Nephron progenitor cell (in vitro differentiated cells): ENCODE data around the gene TEF.

Source experiments
- DNase-seq: peaks from one replicate; pipeline ENCODE4 v3.0.0; 2021
- H3K27ac Mint-ChIP-seq: 2 replicates; pipeline ENCODE4 v1.8.0; 2021; ENCODE audit warnings: mild to moderate bottlenecking, moderate library complexity, mixed read lengths
- H3K27me3 Mint-ChIP-seq: 2 replicates; pipeline ENCODE4 v1.8.0; 2021; ENCODE audit warnings: mild to moderate bottlenecking, low read depth, mixed read lengths; ENCODE audit not compliant: poor library complexity
- H3K36me3 Mint-ChIP-seq: 2 replicates; pipeline ENCODE4 v1.8.0; 2021; ENCODE audit warnings: low read depth, mixed read lengths
- H3K4me1 Mint-ChIP-seq: 2 replicates; pipeline ENCODE4 v1.8.0; 2021; ENCODE audit warnings: mixed read lengths
- H3K4me3 Mint-ChIP-seq: 2 replicates; pipeline ENCODE4 v1.8.0; 2021; ENCODE audit warnings: mild to moderate bottlenecking, moderate library complexity, mixed read lengths
- H3K9me3 Mint-ChIP-seq: 2 replicates; pipeline ENCODE4 v1.8.0; 2021; ENCODE audit warnings: mild to moderate bottlenecking, moderate library complexity, mixed read lengths
- CTCF ChIP-seq: fragments of 200-600 bp; sonication (generic); IDR thresholded peaks from 2 replicates; pipeline ENCODE4 v1.5.0; 2021; ENCODE audit warnings: antibody characterized with exemption

Gene TEF

GRCh38 chr22:41356430-41357028, 25.2 kb upstream of the TEF start:
- Mint-ChIP-seq H3K4me1 (peaks cover 35% of the 10 kb centered on the region), H3K27me3 (peaks cover 2% of the 10 kb centered on the region), H3K36me3 (peaks cover 11% of the 10 kb centered on the region), H3K4me3 (no peak overlapping the region), H3K9me3 (no peaks in the 10 kb centered on the region), H3K27ac (no peak overlapping the region)
- no peak for TF ChIP-seq CTCF
- DNase-seq = no peak

- H3K9me3 Mint-ChIP-seq = no peaks in the 10 kb centered on the region
- H3K36me3 Mint-ChIP-seq = peaks cover 6% of the 10 kb centered on the region
- H3K4me1 Mint-ChIP-seq = peaks cover 35% of the 10 kb centered on the region
- DNase-seq = no peak
- peaks cover 2% of the 10 kb centered on the region for H3K27me3 Mint-ChIP-seq
- TF ChIP-seq CTCF = no peak
- H3K27ac Mint-ChIP-seq = no peak overlapping the region
- no peak overlapping the region for H3K4me3 Mint-ChIP-seq
Observed at GRCh38 chr22:41357191-41357590, 24.6 kb upstream of the TEF start.

GRCh38 chr22:41358927-41359326, 22.8 kb upstream of the TEF start:
- H3K27me3 Mint-ChIP-seq = no peaks in the 10 kb centered on the region
- no peak for DNase-seq
- H3K36me3 Mint-ChIP-seq = no peaks in the 10 kb centered on the region
- no peaks in the 10 kb centered on the region for H3K9me3 Mint-ChIP-seq
- H3K27ac Mint-ChIP-seq = peak overlapping the region; percentile 99
- peak overlapping the region; percentile 26 for H3K4me3 Mint-ChIP-seq
- peaks cover 42% of the 10 kb centered on the region for H3K4me1 Mint-ChIP-seq
- TF ChIP-seq CTCF = no peak

GRCh38 chr22:41359376-41359775, 22.4 kb upstream of the TEF start:
- H3K27me3 Mint-ChIP-seq = no peaks in the 10 kb centered on the region
- peak overlapping the region; percentile 99 for H3K27ac Mint-ChIP-seq
- H3K36me3 Mint-ChIP-seq = no peaks in the 10 kb centered on the region
- peak overlapping the region; percentile 29 for H3K4me3 Mint-ChIP-seq
- H3K4me1 Mint-ChIP-seq = peaks cover 42% of the 10 kb centered on the region
- DNase-seq = no peak
- TF ChIP-seq CTCF = no peak
- no peaks in the 10 kb centered on the region for H3K9me3 Mint-ChIP-seq

GRCh38 chr22:41360126-41360525, 21.6 kb upstream of the TEF start:
- H3K4me1 Mint-ChIP-seq = peaks cover 42% of the 10 kb centered on the region
- no peak for TF ChIP-seq CTCF
- DNase-seq = peak; percentile 43
- no peaks in the 10 kb centered on the region for H3K9me3 Mint-ChIP-seq
- H3K4me3 Mint-ChIP-seq = no peak overlapping the region
- H3K27me3 Mint-ChIP-seq = no peaks in the 10 kb centered on the region
- H3K27ac Mint-ChIP-seq = peak overlapping the region; percentile 73
- no peaks in the 10 kb centered on the region for H3K36me3 Mint-ChIP-seq

- Mint-ChIP-seq H3K27me3 (no peaks in the 10 kb centered on the region), H3K36me3 (no peaks in the 10 kb centered on the region), H3K4me1 (peaks cover 42% of the 10 kb centered on the region), H3K4me3 (no peak overlapping the region), H3K27ac (peak overlapping the region; percentile 94), H3K9me3 (no peaks in the 10 kb centered on the region)
- TF ChIP-seq CTCF = no peak
- DNase-seq = no peak
Observed at GRCh38 chr22:41361716-41362310, 19.9 kb upstream of the TEF start.
